Measurements from ENCODE around the gene AGGF1. TPM values are rescaled to one million over a fixed set of nuclear protein-coding genes. Genes with fewer than 3 reads are reported as not detected.
A peak's percentile ranks its signal among the peaks of the same experiment; 100 is the strongest.
"Not testable (repeated sequence)": the region's sequence is repeated elsewhere in the genome, so short reads cannot be mapped to it uniquely, and the experiment has no call there.

Gene AGGF1
- total RNA-seq, 1 donor from 2014 or later = 26.7 TPM

GRCh38 chr5:77087484-77088261, 57.5 kb downstream of the AGGF1 start:
- DNase-seq = peak; percentile 49

GRCh38 chr5:77095189-77095588, 65.0 kb downstream of the AGGF1 start:
- DNase-seq = no peak

- DNase-seq = no peak
Observed at GRCh38 chr5:77101298-77101697, 71.1 kb downstream of the AGGF1 start.

- no peak for DNase-seq
Observed at GRCh38 chr5:77102549-77102948, 72.3 kb downstream of the AGGF1 start.

- DNase-seq = no peak
Observed at GRCh38 chr5:77103457-77103856, 73.3 kb downstream of the AGGF1 start.

GRCh38 chr5:77104813-77105212, 74.6 kb downstream of the AGGF1 start:
- DNase-seq = no peak

- not testable (repeated sequence) for DNase-seq
Observed at GRCh38 chr5:77107035-77107434, 76.8 kb downstream of the AGGF1 start.

Other genes with a start within 250 kb of the AGGF1 start
- 24.0 and 30.0 TPM in 2 replicates for gene F2RL1, start 211.4 kb upstream of the AGGF1 start, total RNA-seq
- not detected in 2 replicates for gene S100Z, start 180.4 kb upstream of the AGGF1 start, total RNA-seq
- gene CRHBP, start 77.4 kb upstream of the AGGF1 start, total RNA-seq = 0.17 and 0.19 TPM in 2 replicates
- gene ZBED3, start 56.9 kb downstream of the AGGF1 start, total RNA-seq = 3.6 and 6.1 TPM in 2 replicates
- under 0.01 TPM in 2 replicates for gene PDE8B, start 180.3 kb downstream of the AGGF1 start, total RNA-seq

Data from dermis blood vessel endothelial cell (primary cell).